HepG2 (cell line): ENCODE measurements around the gene DSTN. TPM values are rescaled to one million over a fixed set of nuclear protein-coding genes. Genes with fewer than 3 reads are reported as not detected.

Experiments
- ATAC-seq: fragments of 200-7000 bp; cut with Tn5 transposase; 3 replicates; pipeline ENCODE4 v1.9.1; 2020; ENCODE audit warnings: mild to moderate bottlenecking, moderate library complexity
- BruUV-seq: library from RNA; stranded (reverse); fragments of 400-500 nt; replicated peaks from 2 replicates; lab custom pipeline; 2021; lab: Mats Ljungman, UMichigan
- CTCF ChIA-PET: fragments of 300-600 bp; formaldehyde crosslinking; extraction: SDS; loops from one replicate; lab custom pipeline; 2021; ENCODE audit warnings: low total read pairs, inconsistent platforms, low intra/inter-chr PET ratio; lab: Yijun Ruan, JAX
- POLR2A ChIA-PET: fragments of 350-600 bp; sonication (Branson Sonifier 250); formaldehyde crosslinking; loops from one replicate; lab custom pipeline; 2020; ENCODE audit warnings: antibody characterized with exemption, inconsistent platforms; lab: Yijun Ruan, JAX
- DNase-seq: peaks from one replicate; pipeline ENCODE4 v3.0.0-alpha.2; 2015; ENCODE audit warnings: low spot score
- FAIRE-seq: peaks from 3 replicates; lab custom pipeline; 2011; peaks lifted over from hg19 to GRCh38; lab: Jason Lieb, UNC
- H2AFZ ChIP-seq: one replicate; pipeline ENCODE4 v1.6.1; 2011; ENCODE audit warnings: low read length, inconsistent platforms
- H3K27ac ChIP-seq: fragments of 300-600 bp; 3 replicates; pipeline ENCODE4 v1.8.0; 2011; ENCODE audit warnings: mixed run types, mild to moderate bottlenecking, mixed read lengths, low read length, inconsistent platforms; ENCODE audit not compliant: insufficient read depth; ENCODE audit errors: extremely low read length
- H3K27me3 ChIP-seq, 2 experiments: fragments of 200-600 bp in 1 of 2; 2 replicates in 1 of 2; 3 replicates in 1 of 2; pipeline versions ENCODE4 v1.6.0 to v1.8.0; 2011; ENCODE audit warnings: low read length in 2 of 2, mild to moderate bottlenecking in 2 of 2, moderate library complexity in 2 of 2, inconsistent platforms in 1 of 2; ENCODE audit not compliant: insufficient read depth in 2 of 2, control insufficient read depth in 1 of 2
- H3K36me3 ChIP-seq, 2 experiments: fragments of 200-600 bp in 1 of 2; replicated peaks in 1 of 2; 2 replicates in 1 of 2; 3 replicates in 1 of 2; pipeline versions ENCODE4 v1.5.1 to v1.8.0; 2011; ENCODE audit warnings: low read length in 2 of 2, inconsistent platforms in 1 of 2; ENCODE audit not compliant: insufficient read depth in 2 of 2, control insufficient read depth in 1 of 2
- H3K4me1 ChIP-seq: 2 replicates; pipeline ENCODE4 v1.5.1; 2012; ENCODE audit warnings: low read length, inconsistent platforms; ENCODE audit not compliant: insufficient read depth
- H3K4me2 ChIP-seq: 2 replicates; pipeline ENCODE4 v1.6.0; 2011; ENCODE audit warnings: low read depth, low read length, inconsistent platforms
- H3K4me3 ChIP-seq, 3 experiments: fragments of 200-600 bp in 1 of 3; sonication (generic), shearing (Covaris generic) in 1 of 3; replicated peaks in 1 of 3; 2 replicates each; pipeline ENCODE4 v1.5.1; 2011 to 2016; ENCODE audit warnings: low read length in 3 of 3, inconsistent platforms in 2 of 3, low read depth in 2 of 3, mild to moderate bottlenecking in 2 of 3, control low read depth in 1 of 3, mixed read lengths in 1 of 3; ENCODE audit not compliant: insufficient read depth in 1 of 3
- H3K79me2 ChIP-seq: one replicate; pipeline ENCODE4 v1.6.1; 2011; ENCODE audit warnings: low read length, inconsistent platforms; ENCODE audit not compliant: insufficient read depth
- H3K9ac ChIP-seq: 2 replicates; pipeline ENCODE4 v1.6.0; 2011; ENCODE audit warnings: mild to moderate bottlenecking, low read depth, low read length, inconsistent platforms; ENCODE audit not compliant: insufficient read depth
- H3K9me3 ChIP-seq: 2 replicates; pipeline ENCODE4 v1.5.1; 2012; ENCODE audit warnings: mild to moderate bottlenecking, low read length
- H4K20me1 ChIP-seq: 2 replicates; pipeline ENCODE4 v1.6.0; 2011; ENCODE audit warnings: inconsistent platforms, mild to moderate bottlenecking, low read length, moderate library complexity; ENCODE audit not compliant: insufficient read depth
- AGO2 ChIP-seq: fragments of 200-400 bp; formaldehyde crosslinking; optimal IDR thresholded peaks from 2 replicates; pipeline ENCODE3; 2017; ENCODE audit warnings: mild to moderate bottlenecking, low read depth, low read length, moderate library complexity
- CEBPB ChIP-seq: IDR thresholded peaks from 2 replicates; pipeline ENCODE4 v1.6.1; 2011; ENCODE audit warnings: low read depth, low read length, improper control_type of control experiment, borderline replicate concordance
- HNF1B ChIP-seq: sonication (generic); formaldehyde crosslinking; IDR thresholded peaks from 2 replicates; pipeline ENCODE4 v1.5.1; 2020; ENCODE audit warnings: mild to moderate bottlenecking, moderate library complexity, missing genetic modification reagents
- NR2F2 ChIP-seq: IDR thresholded peaks from 2 replicates; pipeline ENCODE4 v1.6.1; 2012; ENCODE audit warnings: low read depth, inconsistent platforms, borderline replicate concordance
- RBM22 ChIP-seq: fragments of 200-400 bp; formaldehyde crosslinking; optimal IDR thresholded peaks from 2 replicates; pipeline ENCODE3; 2017; ENCODE audit warnings: mild to moderate bottlenecking, low read length, moderate library complexity
- SALL1 ChIP-seq: sonication (generic); formaldehyde crosslinking; IDR thresholded peaks from 2 replicates; pipeline ENCODE4 v1.8.0; 2022; ENCODE audit warnings: mild to moderate bottlenecking, missing genetic modification reagents
- SP1 ChIP-seq, 2 experiments: fragments of 450-650 bp in 1 of 2; sonication (generic) in 1 of 2; formaldehyde crosslinking in 1 of 2; IDR thresholded peaks; 2 replicates each; pipeline versions ENCODE4 v1.4.0 to v1.6.1; 2016 to 2020; ENCODE audit warnings: missing genetic modification reagents in 1 of 2
- SSRP1 ChIP-seq: IDR thresholded peaks from 2 replicates; pipeline ENCODE4 v1.6.1; 2016; ENCODE audit warnings: control low read depth
- TERF1 ChIP-seq: sonication (generic); formaldehyde crosslinking; IDR thresholded peaks from 2 replicates; pipeline ENCODE4 v1.8.0; 2022; ENCODE audit warnings: mild to moderate bottlenecking, missing genetic modification reagents, moderate library complexity
- ZBTB42 ChIP-seq: sonication (generic); formaldehyde crosslinking; IDR thresholded peaks from 2 replicates; pipeline ENCODE4 v1.5.0; 2020; ENCODE audit warnings: mild to moderate bottlenecking, missing genetic modification reagents
- ZMAT5 ChIP-seq: sonication (generic); formaldehyde crosslinking; IDR thresholded peaks from 2 replicates; pipeline ENCODE4 v1.5.0; 2020; ENCODE audit warnings: mild to moderate bottlenecking, low read depth, missing genetic modification reagents, borderline replicate concordance
- ZNF687 ChIP-seq: sonication (generic); formaldehyde crosslinking; IDR thresholded peaks from 2 replicates; pipeline ENCODE4 v1.5.1; 2020; ENCODE audit warnings: mild to moderate bottlenecking, missing genetic modification reagents, moderate library complexity
- ZNF737 ChIP-seq: sonication (generic); formaldehyde crosslinking; IDR thresholded peaks from 2 replicates; pipeline ENCODE4 v1.5.0; 2020; ENCODE audit warnings: missing genetic modification reagents, mild to moderate bottlenecking, borderline replicate concordance
- WGBS: methylation state at CpG from one replicate; pipeline ENCODE4 v1.1.6; 2017; ENCODE audit warnings: low lambda C conversion rate; 5-methylcytosine and 5-hydroxymethylcytosine counted together
- in situ Hi-C: cut with HindIII; loops from 2 replicates; pipeline ENCODE4 v1.10.0; 2017; ENCODE audit warnings: low pct_unique_long_range_greater_than_20kb; ENCODE audit not compliant: extremely low pct_ligation_motif_present
- intact Hi-C: fragments of 100-400 bp; cut with micrococcal nuclease; formaldehyde crosslinking; loops from one replicate; pipeline ENCODE4 v1.10.0; 2022; ENCODE audit not compliant: unreplicated experiment
- polyA plus RNA-seq, 8 experiments: library from polyadenylated mRNA; depleted of rRNA in 3 of 8; stranded (reverse) in 7 of 8; unstranded in 1 of 8; fragments of >200 nt; fragmentation: Illumina TruSeq in 4 of 8; extraction: Trizol in 4 of 8; gene quantifications; 2 replicates each; pipeline versions ENCODE4 v1.2.1 to v1.2.3, GENCODE V29; 2011 to 2016; ENCODE audit warnings: low read depth in 4 of 8, missing spikeins in 1 of 8, mixed read lengths in 1 of 8; ENCODE audit not compliant: insufficient read depth in 1 of 8
- total RNA-seq, 5 experiments: library from RNA; depleted of rRNA; stranded (reverse); fragments of >200 nt; fragmentation: Illumina TruSeq; extraction: Trizol; gene quantifications; 2 replicates each; pipeline ENCODE4 v1.2.3, GENCODE V29; 2016; ENCODE audit warnings: low read depth in 1 of 5

Gene DSTN
- total and polyA plus RNA-seq, 2 of the 13 experiments (the other 11 are each of a cell fraction or from before 2014, with no cell fraction given) = 27.6 to 106 TPM

GRCh38 chr20:17617868-17618672, 48.2 kb downstream of the DSTN start:
- POLR2A ChIA-PET = interaction anchor here (0.6 to 1.3 kb wide), 2 partner anchors 43 to 65 kb away, joined by 3 read pairs; partner anchors contain the start of gene RRBP1
- peaks cover 5% of the 10 kb centered on the region for H3K4me1 ChIP-seq
- intact Hi-C loops (loop anchor here (1.0 kb wide), 2 partner anchors 81 to 113 kb away; no protein-coding TSS in a partner anchor), in situ Hi-C loops (no loop called here)
- DNase-seq (no peak), FAIRE-seq (no peak), ATAC-seq (no peak)
- no peak overlapping the region for H3K4me2 ChIP-seq
- 96% methylated on average over 19 of the region's 20 CpGs for WGBS
- CTCF ChIA-PET = interaction anchor here (1.5 to 3.3 kb wide), 2 partner anchors 81 to 113 kb away, joined by 6 to 47 read pairs; no protein-coding TSS in a partner anchor
- H3K9ac ChIP-seq = no peak overlapping the region
- no TSS peak for BruUV-seq
- peaks cover 36% of the 10 kb centered on the region; the same call in 1 of the 2 replicates for H4K20me1 ChIP-seq
- H2AFZ ChIP-seq = no peak overlapping the region
- H3K27ac ChIP-seq = no peak overlapping the region
- H3K79me2 ChIP-seq = no peaks in the 10 kb centered on the region
- H3K27me3 ChIP-seq = no peaks in the 10 kb centered on the region
- H3K9me3 ChIP-seq = no peaks in the 10 kb centered on the region
- H3K36me3 ChIP-seq = peaks cover 79 to 91% of the 10 kb centered on the region in 2 experiments
- H3K4me3 ChIP-seq = no peak overlapping the region
- no peak for TF ChIP-seq ZMAT5 (CRISPR knock-in tag)
- TF ChIP-seq HNF1B = peak; percentile 39; the same call in 1 of the 2 replicates
- peak; percentile 31; the same call in 1 of the 2 replicates for TF ChIP-seq ZNF687 (CRISPR knock-in tag)
- 0 out of 2 replicates have a peak, but pooled peaks have one; percentile 33 for TF ChIP-seq SSRP1
- 0 out of 2 replicates have a peak, but pooled peaks have one; percentile 13 for TF ChIP-seq SALL1 (CRISPR knock-in tag)
- no peak for TF ChIP-seq ZBTB42 (CRISPR knock-in tag)
- TF ChIP-seq SP1 (IDR thresholded peaks at IDR 0.05) = no peak
- TF ChIP-seq SP1 (CRISPR knock-in tag; IDR thresholded peaks at IDR 0.05) = 0 out of 2 replicates have a peak, but pooled peaks have one; percentile 6
- TF ChIP-seq AGO2 = peak; percentile 91
- no peak for TF ChIP-seq CEBPB
- TF ChIP-seq TERF1 (CRISPR knock-in tag) = 0 out of 2 replicates have a peak, but pooled peaks have one; percentile 16
- peak; percentile 87 for TF ChIP-seq RBM22
- TF ChIP-seq ZNF737 (CRISPR knock-in tag) = 0 out of 2 replicates have a peak, but pooled peaks have one; percentile 35
- TF ChIP-seq NR2F2 = 0 out of 2 replicates have a peak, but pooled peaks have one; percentile 7
